Measurements from ENCODE around the gene GP1BB.

The GP1BB gene

DNA sequence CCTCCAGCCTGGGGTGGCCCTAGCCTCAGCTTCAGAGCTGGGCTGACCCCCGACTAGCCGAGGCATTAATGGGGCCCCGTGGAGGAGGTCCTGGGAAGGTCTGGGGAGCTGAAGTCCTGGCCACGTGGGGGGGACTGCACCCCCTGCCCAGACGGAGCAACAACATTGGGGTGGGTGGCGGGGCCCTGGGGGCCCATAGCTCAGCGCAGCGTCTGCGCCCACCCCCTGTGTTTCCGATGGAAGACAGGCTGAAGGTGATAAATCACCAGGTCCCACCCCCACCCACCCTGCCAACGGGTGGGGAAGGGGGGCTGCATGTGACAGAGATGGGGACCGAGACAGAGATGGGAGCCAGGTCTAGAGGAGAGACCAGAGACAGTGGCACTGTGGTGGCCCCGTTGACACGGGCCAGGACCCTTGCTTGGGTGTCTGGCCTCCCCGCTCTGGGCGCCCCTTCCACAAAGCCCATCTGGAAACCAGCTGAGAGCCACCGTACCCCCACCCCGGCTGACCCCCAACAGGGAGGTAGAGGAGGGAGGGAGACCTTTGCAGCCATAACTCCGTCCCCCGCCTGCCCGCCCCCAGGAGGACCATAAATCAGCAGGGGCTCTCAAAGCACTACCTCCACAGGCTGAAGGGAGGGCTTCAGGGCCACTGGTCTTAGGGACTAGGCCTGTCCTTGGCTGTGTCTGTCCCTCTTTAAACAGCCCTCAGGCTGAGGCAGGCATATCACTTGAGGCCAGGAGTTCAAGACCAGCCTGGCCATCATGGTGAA is 8.2 kb downstream of the GP1BB start:
- TF ChIP-seq, protein P1, sequence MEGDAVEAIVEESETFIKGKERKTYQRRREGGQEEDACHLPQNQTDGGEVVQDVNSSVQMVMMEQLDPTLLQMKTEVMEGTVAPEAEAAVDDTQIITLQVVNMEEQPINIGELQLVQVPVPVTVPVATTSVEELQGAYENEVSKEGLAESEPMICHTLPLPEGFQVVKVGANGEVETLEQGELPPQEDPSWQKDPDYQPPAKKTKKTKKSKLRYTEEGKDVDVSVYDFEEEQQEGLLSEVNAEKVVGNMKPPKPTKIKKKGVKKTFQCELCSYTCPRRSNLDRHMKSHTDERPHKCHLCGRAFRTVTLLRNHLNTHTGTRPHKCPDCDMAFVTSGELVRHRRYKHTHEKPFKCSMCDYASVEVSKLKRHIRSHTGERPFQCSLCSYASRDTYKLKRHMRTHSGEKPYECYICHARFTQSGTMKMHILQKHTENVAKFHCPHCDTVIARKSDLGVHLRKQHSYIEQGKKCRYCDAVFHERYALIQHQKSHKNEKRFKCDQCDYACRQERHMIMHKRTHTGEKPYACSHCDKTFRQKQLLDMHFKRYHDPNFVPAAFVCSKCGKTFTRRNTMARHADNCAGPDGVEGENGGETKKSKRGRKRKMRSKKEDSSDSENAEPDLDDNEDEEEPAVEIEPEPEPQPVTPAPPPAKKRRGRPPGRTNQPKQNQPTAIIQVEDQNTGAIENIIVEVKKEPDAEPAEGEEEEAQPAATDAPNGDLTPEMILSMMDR (IDR thresholded peaks at IDR 0.05; ENCODE audit: low read depth, low read length) = no peak
- DNase-seq (ENCODE audit: extremely low read depth, low read depth) = no peak

DNA sequence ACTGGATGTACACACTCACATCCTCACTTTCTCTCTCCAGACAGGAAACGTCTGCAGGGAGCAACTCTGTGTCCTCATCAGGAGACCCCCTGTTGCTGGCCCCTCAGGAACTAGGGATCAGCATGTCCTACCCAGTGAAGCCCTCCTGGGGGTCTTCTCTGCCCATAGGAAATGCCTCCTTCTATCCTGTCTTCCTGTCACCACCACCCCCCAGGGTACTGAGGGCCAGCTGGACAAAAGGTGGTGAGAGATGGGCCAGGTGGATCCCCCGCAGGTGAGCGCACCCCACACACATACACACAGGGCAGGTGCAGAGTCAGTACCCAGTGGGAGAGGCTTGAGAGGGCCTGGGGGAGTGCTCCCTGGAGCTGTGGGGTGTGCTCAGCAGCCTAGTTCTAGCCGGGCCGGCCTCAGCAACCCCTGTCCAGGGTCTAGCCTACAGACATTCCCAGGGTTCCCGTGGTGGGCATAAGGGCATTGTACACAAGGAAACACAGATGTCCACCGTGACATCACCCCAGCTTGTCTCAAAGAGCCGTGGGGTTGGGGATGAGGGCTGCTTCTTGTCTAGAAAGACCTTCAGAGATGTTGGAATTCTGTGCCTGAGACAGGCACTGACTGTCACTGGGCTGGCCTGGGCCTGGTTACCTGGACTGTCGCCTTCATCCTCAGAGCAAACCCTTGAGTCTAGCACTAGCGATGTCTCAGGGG is 9.2 kb downstream of the GP1BB start:
- no peak for DNase-seq (ENCODE audit: extremely low read depth, low read depth)
- TF ChIP-seq, protein P1 (IDR thresholded peaks at IDR 0.05; ENCODE audit: low read depth, low read length) = no peak

DNA sequence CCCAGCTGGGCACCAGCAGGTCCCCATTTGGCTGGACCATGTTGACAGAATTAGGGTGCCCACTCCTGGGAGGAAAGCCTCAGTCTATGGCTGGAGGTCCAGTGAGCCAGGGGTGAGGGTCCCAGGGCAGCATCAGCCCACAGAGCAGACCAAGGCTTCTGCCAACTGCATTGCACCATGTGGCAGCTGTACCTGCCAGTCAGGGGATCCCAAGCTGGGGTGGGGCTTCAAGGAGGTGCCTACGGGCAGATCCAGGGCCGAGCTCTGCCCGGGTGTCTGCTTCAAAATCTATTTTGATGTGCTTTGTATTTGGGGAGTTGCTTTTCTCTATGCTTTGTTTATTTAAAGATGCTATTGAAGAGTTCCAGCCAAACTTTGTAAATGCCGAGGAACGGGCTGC is 10.4 kb downstream of the GP1BB start:
- TF ChIP-seq, protein P1 (IDR thresholded peaks at IDR 0.05; ENCODE audit: low read depth, low read length) = no peak
- DNase-seq (ENCODE audit: extremely low read depth, low read depth) = no peak

DNA sequence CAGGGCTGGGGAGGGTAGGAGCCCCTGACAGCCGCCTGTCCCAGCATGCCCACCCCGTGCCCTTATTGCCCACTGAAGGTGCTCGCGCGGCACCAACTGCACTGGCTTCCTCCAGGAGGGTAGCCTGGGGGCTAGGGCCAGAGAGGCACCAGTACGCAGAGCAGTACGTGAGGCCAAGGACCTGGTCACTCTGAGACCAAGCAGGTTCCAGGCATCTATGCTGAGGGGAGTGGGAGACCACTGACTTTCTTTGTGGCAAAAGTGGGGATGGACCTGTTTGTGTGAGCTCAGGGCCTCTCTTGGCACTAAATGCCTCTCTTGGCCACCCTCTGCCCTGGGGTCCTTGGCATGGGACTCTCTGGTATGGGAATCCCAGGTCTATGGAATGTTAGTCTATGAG is 10.8 kb downstream of the GP1BB start:
- TF ChIP-seq, protein P1 (IDR thresholded peaks at IDR 0.05; ENCODE audit: low read depth, low read length) = no peak
- DNase-seq (ENCODE audit: extremely low read depth, low read depth) = no peak

DNA sequence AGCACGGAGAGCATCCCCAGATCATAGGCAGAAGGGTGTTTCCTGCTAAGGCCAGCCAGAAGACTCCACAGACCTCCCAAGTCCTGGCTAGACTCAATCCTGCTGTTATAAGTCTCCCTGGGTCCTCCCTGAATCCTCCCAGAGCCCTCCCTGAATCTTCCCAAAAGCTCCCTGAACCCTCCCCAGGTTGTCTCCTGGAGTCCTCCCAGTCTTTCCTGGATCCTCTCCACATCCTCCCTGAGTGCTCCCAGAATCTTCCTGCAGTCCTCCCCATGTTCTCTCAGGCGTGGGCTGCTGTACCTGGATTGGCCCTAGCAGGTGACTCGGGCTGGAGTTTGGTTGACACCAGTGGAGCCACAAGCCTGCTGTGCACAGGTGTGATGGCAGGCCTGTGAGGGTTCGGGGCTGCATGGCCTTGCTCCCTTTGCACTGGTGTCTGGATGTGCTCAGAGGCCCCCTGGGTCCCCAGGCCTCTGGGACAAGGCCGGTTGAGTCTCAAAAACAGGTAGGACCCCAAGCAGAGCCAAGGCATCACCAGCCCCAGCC is 11.6 kb downstream of the GP1BB start:
- no peak for DNase-seq (ENCODE audit: extremely low read depth, low read depth)
- TF ChIP-seq, protein P1 (IDR thresholded peaks at IDR 0.05; ENCODE audit: low read depth, low read length) = no peak

DNA sequence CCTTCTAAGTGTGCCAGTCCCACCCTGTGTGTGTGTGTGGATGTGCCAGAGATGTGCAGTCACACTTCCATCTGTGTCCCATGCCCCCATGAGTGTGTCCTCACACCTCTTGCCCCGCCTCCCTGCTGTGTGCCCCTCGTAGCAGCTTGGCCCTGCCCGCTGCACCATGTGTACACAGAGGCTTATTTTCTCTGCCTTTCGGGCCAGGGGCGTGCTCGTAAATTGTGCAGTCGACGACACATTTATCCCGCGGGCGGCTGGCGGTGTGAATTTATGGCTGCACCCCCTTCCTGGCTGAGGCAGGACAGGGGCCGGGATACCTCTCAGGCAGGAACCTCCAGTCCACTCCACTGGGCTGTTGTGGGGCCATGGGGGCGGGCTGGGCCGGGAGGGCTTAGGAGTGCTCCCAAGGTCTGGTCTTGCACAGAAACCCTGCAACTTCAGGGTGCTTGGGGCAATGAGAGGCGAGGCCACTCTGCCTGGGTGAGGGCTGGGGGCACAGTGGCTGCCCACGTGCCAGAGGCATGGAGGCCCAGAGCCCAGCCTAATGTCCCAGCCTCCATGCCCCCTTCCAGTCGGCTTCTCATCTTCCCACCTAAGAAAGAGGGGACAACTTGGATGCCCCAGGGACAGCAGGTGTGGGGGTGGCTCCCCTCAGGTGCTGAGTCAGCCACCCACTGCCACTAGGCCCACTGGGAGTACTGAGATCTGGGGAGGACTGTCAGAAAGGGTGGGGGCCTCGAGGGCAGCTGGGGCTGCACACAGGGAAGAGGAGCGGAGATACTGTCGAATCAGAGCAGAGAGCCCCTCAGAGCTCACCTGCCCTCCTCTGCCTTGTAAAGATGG is 12.5 kb downstream of the GP1BB start:
- TF ChIP-seq, protein P1 (IDR thresholded peaks at IDR 0.05; ENCODE audit: low read depth, low read length) = no peak
- no peak for DNase-seq (ENCODE audit: extremely low read depth, low read depth)
